CD4-positive, alpha-beta T cell (primary cell): Measurements from ENCODE around the gene NOL8. TPM values are rescaled to one million over a fixed set of nuclear protein-coding genes. Genes with fewer than 3 reads are reported as not detected.
A peak's percentile ranks its signal among the peaks of the same experiment; 100 is the strongest.

Experiments
- ATAC-seq: fragments of 200-7000 bp; cut with Tn5 transposase; one replicate; pipeline ENCODE4 v1.10.0; 2022; ENCODE audit warnings: mild to moderate bottlenecking; ENCODE audit not compliant: poor library complexity
- CTCF ChIA-PET: fragments of 350-600 bp; sonication (Branson Sonifier 250); formaldehyde crosslinking; loops from one replicate; lab custom pipeline; 2021; ENCODE audit warnings: antibody characterized with exemption, inconsistent platforms; lab: Charles Lee
- POLR2A ChIA-PET: fragments of 350-600 bp; sonication (Branson Sonifier 250); formaldehyde crosslinking; loops from one replicate; lab custom pipeline; 2021; ENCODE audit warnings: antibody characterized with exemption, inconsistent platforms; lab: Charles Lee
- DNase-seq, 14 experiments: peaks; one replicate each; pipeline ENCODE4 v3.0.0-alpha.2; 2013 to 2020; ENCODE audit warnings: mixed read lengths in 2 of 14
- H3K27ac ChIP-seq, 2 donors: one replicate each; pipeline versions ENCODE4 v1.5.1 to v1.7.0; 2013; ENCODE audit warnings: low read length in 2 of 2, low read depth in 1 of 2, mild to moderate bottlenecking in 1 of 2
- H3K27me3 ChIP-seq, 2 experiments: 1 replicate in 1 of 2; 2 replicates in 1 of 2; pipeline versions ENCODE4 v1.6.1 to v1.7.0; 2013; ENCODE audit warnings: low read length in 2 of 2, control low read depth in 1 of 2, mild to moderate bottlenecking in 1 of 2, moderate library complexity in 1 of 2; ENCODE audit not compliant: insufficient read depth in 2 of 2, control insufficient read depth in 1 of 2
- H3K36me3 ChIP-seq: one replicate; pipeline ENCODE4 v1.6.1; 2013; ENCODE audit warnings: low read length, control low read depth; ENCODE audit not compliant: insufficient read depth
- H3K4me1 ChIP-seq: one replicate; pipeline ENCODE4 v1.6.1; 2013; ENCODE audit warnings: low read length, control low read depth; ENCODE audit not compliant: insufficient read depth
- H3K4me3 ChIP-seq: one replicate; pipeline ENCODE4 v1.5.1; 2013; ENCODE audit warnings: mild to moderate bottlenecking, low read length, moderate library complexity
- H3K9me3 ChIP-seq, 2 experiments: 1 replicate in 1 of 2; 2 replicates in 1 of 2; pipeline versions ENCODE4 v1.6.1 to v1.7.0; 2013; ENCODE audit warnings: low read length in 2 of 2, mild to moderate bottlenecking in 2 of 2, control low read depth in 1 of 2, moderate library complexity in 1 of 2; ENCODE audit not compliant: control insufficient read depth in 1 of 2, insufficient read depth in 1 of 2
- H3K27ac Mint-ChIP-seq: one replicate; pipeline ENCODE4 v1.8.0; 2020; ENCODE audit warnings: mixed read lengths
- H3K27me3 Mint-ChIP-seq: one replicate; pipeline ENCODE4 v1.8.0; 2021; ENCODE audit warnings: mixed read lengths
- H3K36me3 Mint-ChIP-seq: one replicate; pipeline ENCODE4 v1.8.0; 2021; ENCODE audit warnings: low read depth, mixed read lengths
- H3K4me1 Mint-ChIP-seq: one replicate; pipeline ENCODE4 v1.8.0; 2021; ENCODE audit warnings: low read depth, mixed read lengths
- H3K4me3 Mint-ChIP-seq: one replicate; pipeline ENCODE4 v1.8.0; 2020; ENCODE audit warnings: mild to moderate bottlenecking, mixed read lengths
- H3K9me3 Mint-ChIP-seq: one replicate; pipeline ENCODE4 v1.8.0; 2020; ENCODE audit warnings: mixed read lengths
- intact Hi-C, 2 experiments: fragments of 100-400 bp; cut with DNase I in 1 of 2; cut with micrococcal nuclease in 1 of 2; formaldehyde crosslinking; loops; one replicate each; pipeline versions ENCODE4 v1.15.1 to v1.9.0; 2023 to 2025; cut with DNase I, micrococcal nuclease
- total RNA-seq, 174 experiments: library from RNA in 2 of 174; stranded (reverse) in 2 of 174; gene quantifications; one replicate each; pipeline ENCODE4 v1.2.3 and lab custom pipeline; 2021 to 2026
- TF ChIP-seq, protein P1 (sequence below): fragments of 200-600 bp; IDR thresholded peaks from one replicate; pipeline ENCODE4 v1.8.0; 2022; ENCODE audit warnings: antibody characterized with exemption, mild to moderate bottlenecking

The NOL8 gene
- total RNA-seq, 2 experiments from 2014 or later = 55.9 to 65.7 TPM

GRCh38 chr9:92293452-92294296 is 31.5 kb downstream of the NOL8 start, which contains the start of gene IARS1:
TSS of gene IARS1 (minus strand) at chr9:92293697. CDS start at chr9:92289419, 4,278 bp downstream.
- H3K4me3 Mint-ChIP-seq = peak within 1 kb of the TSS; percentile 98
- CTCF ChIA-PET = no interaction called here

DNA sequence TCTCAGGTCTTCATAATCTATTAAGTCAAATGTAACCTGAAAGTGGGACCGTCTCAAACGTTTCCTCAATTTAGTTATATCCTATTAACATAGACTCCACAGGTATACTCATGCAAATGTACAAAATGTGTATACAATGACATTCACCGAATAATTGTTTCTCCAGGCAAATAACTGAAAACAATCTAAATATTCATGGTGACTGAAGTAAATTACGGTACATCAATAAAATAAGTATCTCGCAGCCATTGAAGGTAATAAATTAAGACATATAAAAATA is 32.1 kb downstream of the NOL8 start:
- Histone ChIP-seq H3K27me3 (no peaks in the 10 kb centered on the region), H3K36me3 (peaks cover 20% of the 10 kb centered on the region), H3K27ac (peak overlapping the region in 1 of 2 donors; percentile 73), H3K4me3 (peak overlapping the region; percentile 70), H3K9me3 (no peaks in the 10 kb centered on the region), H3K4me1 (peaks cover 25% of the 10 kb centered on the region)
- Mint-ChIP-seq H3K27ac (peak overlapping the region; percentile 97), H3K4me3 (peak overlapping the region; percentile 98), H3K9me3 (no peaks in the 10 kb centered on the region), H3K36me3 (peaks cover 48% of the 10 kb centered on the region), H3K27me3 (no peaks in the 10 kb centered on the region), H3K4me1 (peaks cover 75% of the 10 kb centered on the region)
- ATAC-seq (no peak), DNase-seq (no peak)
- TF ChIP-seq, protein P1, sequence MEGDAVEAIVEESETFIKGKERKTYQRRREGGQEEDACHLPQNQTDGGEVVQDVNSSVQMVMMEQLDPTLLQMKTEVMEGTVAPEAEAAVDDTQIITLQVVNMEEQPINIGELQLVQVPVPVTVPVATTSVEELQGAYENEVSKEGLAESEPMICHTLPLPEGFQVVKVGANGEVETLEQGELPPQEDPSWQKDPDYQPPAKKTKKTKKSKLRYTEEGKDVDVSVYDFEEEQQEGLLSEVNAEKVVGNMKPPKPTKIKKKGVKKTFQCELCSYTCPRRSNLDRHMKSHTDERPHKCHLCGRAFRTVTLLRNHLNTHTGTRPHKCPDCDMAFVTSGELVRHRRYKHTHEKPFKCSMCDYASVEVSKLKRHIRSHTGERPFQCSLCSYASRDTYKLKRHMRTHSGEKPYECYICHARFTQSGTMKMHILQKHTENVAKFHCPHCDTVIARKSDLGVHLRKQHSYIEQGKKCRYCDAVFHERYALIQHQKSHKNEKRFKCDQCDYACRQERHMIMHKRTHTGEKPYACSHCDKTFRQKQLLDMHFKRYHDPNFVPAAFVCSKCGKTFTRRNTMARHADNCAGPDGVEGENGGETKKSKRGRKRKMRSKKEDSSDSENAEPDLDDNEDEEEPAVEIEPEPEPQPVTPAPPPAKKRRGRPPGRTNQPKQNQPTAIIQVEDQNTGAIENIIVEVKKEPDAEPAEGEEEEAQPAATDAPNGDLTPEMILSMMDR = no peak
- intact Hi-C loops = loop anchor here (1.0 to 10.0 kb wide), 9 partner anchors 32 to 1962 kb away; partner anchors contain the start of genes CENPP (in 2 of the 2), NOL8 (in 2 of the 2), BICD2 (in 1 of the 2) and FAM120A (in 1 of the 2)
- ChIA-PET POLR2A (interaction anchor here (2.2 kb wide), 1 partner anchor 33 kb away, joined by 11 read pairs; the partner anchor contains the start of genes CENPP and NOL8), CTCF (no interaction called here)

More at GRCh38 chr9:92293452-92294296, 31.5 kb downstream of the NOL8 start, which contains the start of gene IARS1:
- TF ChIP-seq, protein P1 = no peak
- peak within 1 kb of the TSS; percentile 70 for H3K4me3 ChIP-seq
- H3K27ac ChIP-seq = peak within 1 kb of the TSS; percentile 73 to 74
- H3K27ac Mint-ChIP-seq = peak within 1 kb of the TSS; percentile 97
- H3K36me3 Mint-ChIP-seq = peaks cover 48% of the 10 kb centered on the region
- no peaks in the 10 kb centered on the region for H3K9me3 ChIP-seq
- no peaks in the 10 kb centered on the region for H3K27me3 Mint-ChIP-seq
- H3K4me1 Mint-ChIP-seq = peaks cover 69% of the 10 kb centered on the region
- peak; percentile 97 to 100 (median 99) for DNase-seq
- POLR2A ChIA-PET = interaction anchor here (0.9 to 2.2 kb wide), 3 partner anchors 30 to 376 kb away, joined by 3 to 11 read pairs (median 3); partner anchors contain the start of genes CENPP, IPPK and NOL8
- H3K27me3 ChIP-seq = no peaks in the 10 kb centered on the region
- intact Hi-C loops = loop anchor here (1.0 to 10.0 kb wide), 9 partner anchors 31 to 1961 kb away; partner anchors contain the start of genes CENPP (in 2 of the 2), NOL8 (in 2 of the 2), BICD2 (in 1 of the 2) and FAM120A (in 1 of the 2)
- H3K9me3 Mint-ChIP-seq = no peaks in the 10 kb centered on the region
- ATAC-seq = peak; percentile 93
- peaks cover 20% of the 10 kb centered on the region for H3K36me3 ChIP-seq
- H3K4me1 ChIP-seq = peaks cover 25% of the 10 kb centered on the region

DNA sequence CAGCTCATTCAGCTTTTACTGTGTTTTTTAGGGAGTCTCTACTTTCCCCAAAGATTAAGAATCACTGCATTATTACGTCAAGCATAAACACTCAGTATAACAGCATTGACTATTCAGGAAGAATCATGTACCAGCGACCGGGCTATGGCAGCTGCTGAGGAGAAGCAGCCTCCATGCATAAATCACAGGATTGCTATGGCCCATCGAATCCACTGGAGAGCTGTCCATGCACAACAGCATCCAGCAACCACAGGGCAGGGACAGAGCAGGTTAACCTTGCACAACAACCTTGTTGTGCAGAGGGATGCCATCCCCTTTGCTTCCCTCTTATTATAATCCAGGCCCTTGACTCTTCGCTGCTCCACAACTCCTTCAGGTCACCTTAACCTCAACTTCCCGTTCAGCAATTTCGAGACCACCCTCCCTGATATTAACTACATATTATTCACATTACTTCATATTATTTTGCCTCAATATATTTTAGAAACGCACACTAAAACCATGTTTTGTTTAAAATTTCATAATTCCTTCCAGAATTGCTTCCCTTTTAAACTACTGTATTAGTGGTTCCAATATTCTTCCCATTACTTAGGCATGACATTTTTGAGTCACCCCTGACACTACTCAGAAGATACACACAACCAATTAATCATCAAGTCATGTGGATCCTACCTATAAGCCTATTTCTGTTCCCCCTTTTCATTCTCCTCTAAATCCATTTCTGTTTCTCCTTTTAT is 32.6 kb downstream of the NOL8 start:
- intact Hi-C loops = loop anchor here (1.0 to 10.0 kb wide), 9 partner anchors 32 to 1962 kb away; partner anchors contain the start of genes CENPP (in 2 of the 2), NOL8 (in 2 of the 2), BICD2 (in 1 of the 2) and FAM120A (in 1 of the 2)
- Histone ChIP-seq H3K9me3 (no peaks in the 10 kb centered on the region), H3K4me1 (peaks cover 25% of the 10 kb centered on the region), H3K36me3 (peaks cover 17% of the 10 kb centered on the region), H3K27me3 (no peaks in the 10 kb centered on the region), H3K27ac (no peak overlapping the region), H3K4me3 (peak overlapping the region; percentile 70)
- TF ChIP-seq, protein P1 = no peak
- H3K9me3 Mint-ChIP-seq = no peaks in the 10 kb centered on the region
- H3K27me3 Mint-ChIP-seq = no peaks in the 10 kb centered on the region
- DNase-seq = peak in 2 of 14 experiments; percentile 39 to 40
- ChIA-PET POLR2A (interaction anchor here (1.3 to 2.2 kb wide), 3 partner anchors 9 to 377 kb away, joined by 4 to 11 read pairs (median 4); partner anchors contain the start of genes CENPP, IPPK and NOL8), CTCF (no interaction called here)
- H3K4me1 Mint-ChIP-seq = peaks cover 80% of the 10 kb centered on the region
- peak overlapping the region; percentile 97 for H3K27ac Mint-ChIP-seq
- ATAC-seq = no peak
- peak overlapping the region; percentile 98 for H3K4me3 Mint-ChIP-seq
- peaks cover 48% of the 10 kb centered on the region for H3K36me3 Mint-ChIP-seq
